ENCODE results near the gene THOC5.

GRCh38 chr22:29457730-29458129 lies 95.8 kb downstream of the THOC5 start:
- TF ChIP-seq ZNF565 (CRISPR knock-in tag; conservative IDR thresholded peaks at IDR 0.05; ENCODE audit: low read depth) = no peak
- no peak for TF ChIP-seq ESRRG (CRISPR knock-in tag; IDR thresholded peaks at IDR 0.05)
- TF ChIP-seq PPARA (CRISPR knock-in tag; IDR thresholded peaks at IDR 0.05; ENCODE audit: borderline replicate concordance) = no peak
- TF ChIP-seq, protein P1, sequence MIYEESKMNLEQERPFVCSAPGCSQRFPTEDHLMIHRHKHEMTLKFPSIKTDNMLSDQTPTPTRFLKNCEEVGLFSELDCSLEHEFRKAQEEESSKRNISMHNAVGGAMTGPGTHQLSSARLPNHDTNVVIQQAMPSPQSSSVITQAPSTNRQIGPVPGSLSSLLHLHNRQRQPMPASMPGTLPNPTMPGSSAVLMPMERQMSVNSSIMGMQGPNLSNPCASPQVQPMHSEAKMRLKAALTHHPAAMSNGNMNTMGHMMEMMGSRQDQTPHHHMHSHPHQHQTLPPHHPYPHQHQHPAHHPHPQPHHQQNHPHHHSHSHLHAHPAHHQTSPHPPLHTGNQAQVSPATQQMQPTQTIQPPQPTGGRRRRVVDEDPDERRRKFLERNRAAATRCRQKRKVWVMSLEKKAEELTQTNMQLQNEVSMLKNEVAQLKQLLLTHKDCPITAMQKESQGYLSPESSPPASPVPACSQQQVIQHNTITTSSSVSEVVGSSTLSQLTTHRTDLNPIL (CRISPR knock-in tag; IDR thresholded peaks at IDR 0.05; ENCODE audit: low read depth) = no peak
- no peak for TF ChIP-seq BACH2 (CRISPR knock-in tag; IDR thresholded peaks at IDR 0.05; ENCODE audit: borderline replicate concordance)
- no peak for TF ChIP-seq ARNTL (CRISPR knock-in tag; IDR thresholded peaks at IDR 0.05; ENCODE audit: borderline replicate concordance, low read depth)
- no peak for TF ChIP-seq ZFP30 (CRISPR knock-in tag; IDR thresholded peaks at IDR 0.05)
- TF ChIP-seq POU6F1 (CRISPR knock-in tag; IDR thresholded peaks at IDR 0.05; ENCODE audit: borderline replicate concordance, low read depth) = no peak
- TF ChIP-seq RARB (CRISPR knock-in tag; IDR thresholded peaks at IDR 0.05) = no peak
- no peak for TF ChIP-seq CSRNP3 (CRISPR knock-in tag; IDR thresholded peaks at IDR 0.05)
- no peak for TF ChIP-seq OSR1 (CRISPR knock-in tag; IDR thresholded peaks at IDR 0.05)
